K562 (cell line): ENCODE measurements around the gene ADAM33.

Experiments
- POLR2AphosphoS2 ChIP-seq: IDR thresholded peaks from 2 replicates; pipeline ENCODE4 v1.6.1; 2012; ENCODE audit warnings: low read length, improper control_type of control experiment
- ZFX ChIP-seq: sonication (generic); formaldehyde crosslinking; IDR thresholded peaks from 2 replicates; pipeline ENCODE4 v1.8.0; 2022; ENCODE audit warnings: mild to moderate bottlenecking, missing genetic modification reagents, moderate library complexity

DNA sequence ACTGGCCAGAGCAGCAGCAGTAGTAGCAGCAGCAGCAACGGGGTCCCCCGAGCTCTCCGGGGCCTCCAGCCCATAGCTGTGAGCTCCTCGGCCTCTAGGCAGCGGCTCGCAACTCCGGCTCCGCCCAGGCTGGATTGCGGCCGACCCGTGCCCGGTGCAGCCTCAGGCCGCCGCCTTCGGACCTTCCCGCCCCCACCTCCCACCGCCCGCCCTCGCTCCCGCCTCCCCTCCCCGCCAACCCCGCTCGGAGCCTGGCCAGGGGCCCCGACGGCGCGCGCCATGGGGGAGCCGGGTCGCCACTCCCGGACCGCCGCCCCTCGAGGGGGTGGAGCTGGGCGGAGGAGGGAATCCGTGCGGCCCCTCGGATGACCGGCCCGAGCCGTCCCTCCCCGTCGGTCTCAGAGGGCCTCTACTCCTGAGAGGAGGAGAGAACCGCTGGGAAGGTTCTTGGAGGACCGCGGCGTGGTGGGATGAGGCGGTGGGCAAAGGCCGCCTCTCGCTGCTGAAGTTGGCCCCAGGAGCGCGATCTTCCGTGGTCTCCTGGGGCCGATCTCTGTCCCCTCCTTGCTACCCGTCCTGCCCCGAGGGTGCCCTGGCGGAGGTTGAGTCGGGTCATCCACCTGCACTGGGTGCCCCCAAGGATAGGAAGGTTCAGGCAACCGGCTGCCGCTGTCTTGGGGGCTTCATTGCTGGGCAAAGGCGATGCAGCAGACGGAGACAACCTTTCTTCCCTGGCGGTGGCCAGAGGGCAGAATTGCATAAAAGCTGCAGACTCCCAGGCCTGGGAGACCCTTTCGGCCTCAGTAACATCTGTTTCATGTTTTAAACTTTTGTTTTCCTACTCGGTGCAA lies at the start of gene ADAM33:
- TF ChIP-seq POLR2AphosphoS2 (no peak), ZFX (CRISPR knock-in tag) (no peak)
